H9 (cell line): Measurements from ENCODE around the gene CNDP1. TPM values are rescaled to one million over a fixed set of nuclear protein-coding genes. Genes with fewer than 3 reads are reported as not detected.
A peak's percentile ranks its signal among the peaks of the same experiment; 100 is the strongest.

Experiments
- DNase-seq: peaks from one replicate; pipeline ENCODE4 v3.0.0-alpha.2; 2017
- H2AFZ ChIP-seq: one replicate; pipeline ENCODE4 v1.6.1; 2013; ENCODE audit warnings: mild to moderate bottlenecking, low read length, control low read depth, moderate library complexity
- H2AK5ac ChIP-seq: 2 replicates; pipeline ENCODE4 v1.6.1; 2013; ENCODE audit warnings: low read length, control low read depth, mixed read lengths; ENCODE audit not compliant: insufficient read length
- H2BK120ac ChIP-seq: one replicate; pipeline ENCODE4 v1.6.1; 2013; ENCODE audit warnings: low read depth, mild to moderate bottlenecking, low read length, control low read depth, inconsistent platforms; ENCODE audit not compliant: poor library complexity, severe bottlenecking
- H2BK12ac ChIP-seq: 2 replicates; pipeline ENCODE4 v1.6.1; 2013; ENCODE audit warnings: low read length, control low read depth, mixed read lengths, low read depth; ENCODE audit not compliant: insufficient read length
- H2BK15ac ChIP-seq: 2 replicates; pipeline ENCODE4 v1.6.1; 2013; ENCODE audit warnings: low read depth, low read length, control low read depth
- H2BK20ac ChIP-seq: one replicate; pipeline ENCODE4 v1.6.1; 2013; ENCODE audit warnings: low read depth, mild to moderate bottlenecking, low read length, control low read depth, inconsistent platforms; ENCODE audit not compliant: poor library complexity, severe bottlenecking
- H2BK5ac ChIP-seq: 2 replicates; pipeline ENCODE4 v1.6.1; 2013; ENCODE audit warnings: low read length, control low read depth, mixed read lengths; ENCODE audit not compliant: insufficient read length
- H3K14ac ChIP-seq: 2 replicates; pipeline ENCODE4 v1.6.1; 2013; ENCODE audit warnings: low read length, control low read depth; ENCODE audit not compliant: insufficient read depth
- H3K18ac ChIP-seq: 2 replicates; pipeline ENCODE4 v1.6.1; 2013; ENCODE audit warnings: low read depth, mild to moderate bottlenecking, mixed read lengths, low read length, control low read depth; ENCODE audit not compliant: insufficient read length
- H3K23ac ChIP-seq: 2 replicates; pipeline ENCODE4 v1.6.1; 2013; ENCODE audit warnings: low read length, control low read depth, mixed read lengths, low read depth; ENCODE audit not compliant: insufficient read length
- H3K23me2 ChIP-seq: 2 replicates; pipeline ENCODE4 v1.6.1; 2013; ENCODE audit warnings: low read depth, mild to moderate bottlenecking, mixed read lengths, low read length, control low read depth; ENCODE audit not compliant: insufficient read length, poor library complexity, severe bottlenecking
- H3K27ac ChIP-seq: 2 replicates; pipeline ENCODE4 v1.5.1; 2013; ENCODE audit warnings: low read length, control low read depth, mixed read lengths, low read depth; ENCODE audit not compliant: insufficient read length
- H3K27me3 ChIP-seq: 2 replicates; pipeline ENCODE4 v1.6.1; 2013; ENCODE audit warnings: low read length, control low read depth, inconsistent platforms; ENCODE audit not compliant: insufficient read depth
- H3K4ac ChIP-seq: 2 replicates; pipeline ENCODE4 v1.6.1; 2013; ENCODE audit warnings: low read depth, mild to moderate bottlenecking, control low read depth, inconsistent platforms, low read length, moderate library complexity
- H3K4me1 ChIP-seq: 2 replicates; pipeline ENCODE4 v1.6.1; 2013; ENCODE audit warnings: low read length, control low read depth, inconsistent platforms; ENCODE audit not compliant: insufficient read depth
- H3K4me2 ChIP-seq: 2 replicates; pipeline ENCODE4 v1.6.1; 2013; ENCODE audit warnings: low read length, control low read depth, mixed read lengths; ENCODE audit not compliant: insufficient read length, insufficient read depth
- H3K56ac ChIP-seq: 2 replicates; pipeline ENCODE4 v1.6.1; 2013; ENCODE audit warnings: low read depth, mild to moderate bottlenecking, mixed read lengths, low read length, control low read depth; ENCODE audit not compliant: insufficient read length
- H3K79me1 ChIP-seq: 2 replicates; pipeline ENCODE4 v1.6.1; 2013; ENCODE audit warnings: low read depth, mild to moderate bottlenecking, moderate library complexity, low read length, control low read depth, inconsistent platforms; ENCODE audit not compliant: insufficient read depth, poor library complexity, severe bottlenecking
- H3K79me2 ChIP-seq: 2 replicates; pipeline ENCODE4 v1.6.1; 2013; ENCODE audit warnings: low read length, control low read depth, inconsistent platforms; ENCODE audit not compliant: insufficient read depth
- H3K9ac ChIP-seq: 2 replicates; pipeline ENCODE4 v1.6.1; 2013; ENCODE audit warnings: low read length, control low read depth, mixed read lengths; ENCODE audit not compliant: insufficient read length; ENCODE audit errors: extremely low read depth
- H3K9me3 ChIP-seq: one replicate; pipeline ENCODE4 v1.6.1; 2013; ENCODE audit warnings: low read depth, low read length, inconsistent platforms; ENCODE audit not compliant: control insufficient read depth
- H3T11ph ChIP-seq: one replicate; pipeline ENCODE4 v1.6.1; 2013; ENCODE audit warnings: mild to moderate bottlenecking, low read length, control low read depth, inconsistent platforms
- H4K20me1 ChIP-seq: one replicate; pipeline ENCODE4 v1.6.1; 2013; ENCODE audit not compliant: control insufficient read depth, insufficient read length, insufficient read depth
- H4K5ac ChIP-seq: 2 replicates; pipeline ENCODE4 v1.6.1; 2013; ENCODE audit warnings: low read depth, mild to moderate bottlenecking, mixed read lengths, low read length, control low read depth; ENCODE audit not compliant: insufficient read length
- H4K8ac ChIP-seq: replicated peaks from 2 replicates; pipeline ENCODE4 v1.6.1; 2013; ENCODE audit warnings: low read length, control low read depth, mixed read lengths, low read depth; ENCODE audit not compliant: insufficient read length
- H4K91ac ChIP-seq: 2 replicates; pipeline ENCODE4 v1.6.1; 2013; ENCODE audit warnings: low read depth, mild to moderate bottlenecking, moderate library complexity, mixed read lengths, low read length, control low read depth; ENCODE audit not compliant: insufficient read length
- H3K27ac Mint-ChIP-seq, 3 experiments: 2 replicates in 2 of 3; 3 replicates in 1 of 3; pipeline ENCODE4 v1.8.0; 2020 to 2021; ENCODE audit warnings: mixed read lengths in 3 of 3, mild to moderate bottlenecking in 1 of 3, moderate library complexity in 1 of 3
- H3K27me3 Mint-ChIP-seq: 2 replicates; pipeline ENCODE4 v1.8.0; 2021; ENCODE audit warnings: low read depth, mild to moderate bottlenecking, moderate library complexity, mixed read lengths
- H3K36me3 Mint-ChIP-seq, 3 experiments: 2 replicates in 2 of 3; 3 replicates in 1 of 3; pipeline ENCODE4 v1.8.0; 2020 to 2021; ENCODE audit warnings: low read depth in 3 of 3, mixed read lengths in 3 of 3; ENCODE audit not compliant: insufficient read depth in 1 of 3
- H3K4me1 Mint-ChIP-seq, 2 experiments: 2 replicates each; pipeline ENCODE4 v1.8.0; 2020; ENCODE audit warnings: mixed read lengths in 2 of 2
- H3K4me3 Mint-ChIP-seq, 2 experiments: 2 replicates in 1 of 2; 3 replicates in 1 of 2; pipeline ENCODE4 v1.8.0; 2020 to 2021; ENCODE audit warnings: mild to moderate bottlenecking in 2 of 2, mixed read lengths in 2 of 2, moderate library complexity in 1 of 2
- H3K9me3 Mint-ChIP-seq, 2 experiments: 2 replicates in 1 of 2; 3 replicates in 1 of 2; pipeline ENCODE4 v1.8.0; 2020; ENCODE audit warnings: mild to moderate bottlenecking in 2 of 2, mixed read lengths in 2 of 2, moderate library complexity in 1 of 2
- CTCF ChIP-seq: fragments of 200-600 bp; sonication (generic); conservative IDR thresholded peaks from 3 replicates; pipeline ENCODE4 v1.8.0; 2021; ENCODE audit warnings: antibody characterized with exemption, mild to moderate bottlenecking
- WGBS: extraction: QIAGEN DNeasy Blood & Tissue Kit; methylation state at CpG from one replicate; pipeline ENCODE4 v1.1.7; 2013; ENCODE audit warnings: missing lambda C conversion rate, low lambda C conversion rate, mixed read lengths; ENCODE audit not compliant: insufficient read length; ENCODE audit errors: extremely low coverage; 5-methylcytosine and 5-hydroxymethylcytosine counted together
- total RNA-seq: library from RNA; stranded (reverse); gene quantifications from 2 replicates; pipeline ENCODE4 v1.2.1, GENCODE V29; 2021

The CNDP1 gene
- total RNA-seq, 1 experiment from 2014 or later, result not detected

DNA sequence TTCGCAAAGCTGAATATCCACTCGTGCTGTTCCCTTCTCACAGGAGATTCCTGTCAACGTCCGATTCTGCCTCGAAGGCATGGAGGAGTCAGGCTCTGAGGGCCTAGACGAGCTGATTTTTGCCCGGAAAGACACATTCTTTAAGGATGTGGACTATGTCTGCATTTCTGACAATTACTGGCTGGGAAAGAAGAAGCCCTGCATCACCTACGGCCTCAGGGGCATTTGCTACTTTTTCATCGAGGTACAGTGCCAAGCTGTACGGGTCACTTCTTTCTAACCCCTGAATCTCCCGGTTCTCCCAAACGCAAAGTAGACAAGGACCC, 23.6 kb upstream of the CNDP1 start:
- no peaks in the 10 kb centered on the region for H3K23me2 ChIP-seq
- H3K36me3 Mint-ChIP-seq, result peaks cover 59 to 93% (median 77%) of the 10 kb centered on the region in 3 experiments
- H4K20me1 ChIP-seq, result no peaks in the 10 kb centered on the region
- H3K27ac Mint-ChIP-seq, result peak overlapping the region in 1 of 3 experiments; percentile 19; a peak in 1 of 7 replicates
- H2BK15ac ChIP-seq, result no peak overlapping the region
- H3K9ac ChIP-seq, result no peak overlapping the region
- no peak overlapping the region for H2BK20ac ChIP-seq
- H3K18ac ChIP-seq, result no peak overlapping the region
- no peak overlapping the region for H3K4ac ChIP-seq
- no peaks in the 10 kb centered on the region for H3K27me3 Mint-ChIP-seq
- TF ChIP-seq CTCF, result no peak
- no peak overlapping the region for H4K8ac ChIP-seq
- no peak overlapping the region for H3T11ph ChIP-seq
- H3K56ac ChIP-seq, result no peak overlapping the region
- H2BK12ac ChIP-seq, result no peak overlapping the region
- H3K27ac ChIP-seq, result no peak overlapping the region
- H2AK5ac ChIP-seq, result no peak overlapping the region
- H3K9me3 ChIP-seq, result no peaks in the 10 kb centered on the region
- no peaks in the 10 kb centered on the region; the same call in 1 of the 2 replicates for H3K4me1 ChIP-seq
- H2BK5ac ChIP-seq, result no peak overlapping the region
- no peaks in the 10 kb centered on the region for H3K79me2 ChIP-seq
- no peak overlapping the region for H3K4me3 Mint-ChIP-seq
- no peak overlapping the region for H3K23ac ChIP-seq
- no peaks in the 10 kb centered on the region; a peak in 1 of 5 replicates for H3K9me3 Mint-ChIP-seq
- no CpG with 5 or more reads among the region's 12 CpGs for WGBS
- H3K27me3 ChIP-seq, result no peaks in the 10 kb centered on the region
- no peak overlapping the region for H4K5ac ChIP-seq
- H3K4me2 ChIP-seq, result no peak overlapping the region
- H4K91ac ChIP-seq, result no peak overlapping the region
- H3K79me1 ChIP-seq, result peaks cover 4% of the 10 kb centered on the region
- H2BK120ac ChIP-seq, result no peak overlapping the region
- H3K4me1 Mint-ChIP-seq, result peaks cover 8 to 16% of the 10 kb centered on the region in 2 experiments
- no peak overlapping the region for H3K14ac ChIP-seq
- peak; percentile 5 for DNase-seq
- no peak overlapping the region for H2AFZ ChIP-seq
